Skeletal muscle tissue (tissue), 4 donors: ENCODE measurements around the gene ARMC5. TPM values are rescaled to one million over a fixed set of nuclear protein-coding genes. Genes with fewer than 3 reads are reported as not detected.

ENCODE experiments used
- H3K27ac ChIP-seq: one replicate; pipeline ENCODE4 v1.7.0; 2013; ENCODE audit warnings: mild to moderate bottlenecking, low read depth, low read length, inconsistent platforms
- H3K27me3 ChIP-seq, 3 donors: one replicate each; pipeline ENCODE4 v1.7.0; 2013; ENCODE audit warnings: low read length in 3 of 3; ENCODE audit not compliant: control insufficient read depth in 3 of 3, insufficient read depth in 3 of 3
- H3K36me3 ChIP-seq, 3 donors: one replicate each; pipeline ENCODE4 v1.7.0; 2013; ENCODE audit warnings: low read length in 3 of 3; ENCODE audit not compliant: control insufficient read depth in 3 of 3, insufficient read depth in 3 of 3
- H3K4me1 ChIP-seq, 3 donors: one replicate each; pipeline ENCODE4 v1.7.0; 2013; ENCODE audit warnings: low read length in 3 of 3, mild to moderate bottlenecking in 3 of 3; ENCODE audit not compliant: control insufficient read depth in 3 of 3, insufficient read depth in 3 of 3
- H3K4me3 ChIP-seq, 3 donors: one replicate each; pipeline ENCODE4 v1.7.0; 2013; ENCODE audit warnings: low read length in 3 of 3
- H3K9ac ChIP-seq, 3 donors: one replicate each; pipeline ENCODE4 v1.7.0; 2013; ENCODE audit warnings: low read length in 3 of 3, mild to moderate bottlenecking in 3 of 3, moderate library complexity in 2 of 3, low read depth in 1 of 3
- H3K9me3 ChIP-seq, 3 donors: one replicate each; pipeline ENCODE4 v1.7.0; 2013; ENCODE audit warnings: low read length in 3 of 3; ENCODE audit not compliant: control insufficient read depth in 3 of 3
- total RNA-seq: library from RNA; depleted of rRNA; stranded (reverse); fragments of >200 nt; gene quantifications from one replicate; pipeline ENCODE4 v1.2.3, GENCODE V29; 2014
- donor health status: Osteomylitis.

The ARMC5 gene
- total RNA-seq, 1 donor from 2014 or later, result 6.8 TPM

- Histone ChIP-seq H3K27ac (no peak overlapping the region), H3K9me3 (no peaks in the 10 kb centered on the region), H3K36me3 (peaks cover 0 to 11% (median 9%) of the 10 kb centered on the region in 3 donors), H3K9ac (no peak overlapping the region), H3K4me3 (no peak overlapping the region), H3K27me3 (peaks cover 16 to 29% (median 23%) of the 10 kb centered on the region in 3 donors), H3K4me1 (peaks cover 16 to 18% (median 17%) of the 10 kb centered on the region in 3 donors)
Observed at GRCh38 chr16:31474773-31475738, 15.8 kb downstream of the ARMC5 start.

DNA sequence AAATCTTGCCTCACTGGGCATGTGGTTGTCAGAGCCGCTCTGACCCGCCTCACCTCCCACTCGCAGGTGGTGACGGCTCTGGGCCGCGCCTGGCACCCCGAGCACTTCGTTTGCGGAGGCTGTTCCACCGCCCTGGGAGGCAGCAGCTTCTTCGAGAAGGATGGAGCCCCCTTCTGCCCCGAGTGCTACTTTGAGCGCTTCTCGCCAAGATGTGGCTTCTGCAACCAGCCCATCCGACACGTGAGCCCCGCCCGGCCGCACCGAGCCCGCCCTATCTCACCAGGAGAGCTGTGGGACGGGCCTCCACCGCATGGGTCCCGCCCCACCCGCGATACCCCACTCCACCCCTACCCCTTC, 16.6 kb downstream of the ARMC5 start:
- H3K27me3 ChIP-seq, result peaks cover 16 to 29% (median 23%) of the 10 kb centered on the region in 3 donors
- H3K4me3 ChIP-seq, result no peak overlapping the region
- peaks cover 17 to 21% (median 20%) of the 10 kb centered on the region in 3 donors for H3K4me1 ChIP-seq
- no peak overlapping the region for H3K9ac ChIP-seq
- no peaks in the 10 kb centered on the region for H3K9me3 ChIP-seq
- no peak overlapping the region for H3K27ac ChIP-seq
- H3K36me3 ChIP-seq, result peaks cover 0 to 11% (median 9%) of the 10 kb centered on the region in 3 donors

GRCh38 chr16:31476303-31477219, 17.3 kb downstream of the ARMC5 start:
- Histone ChIP-seq H3K4me1 (peaks cover 11 to 16% (median 15%) of the 10 kb centered on the region in 3 donors), H3K4me3 (peak overlapping the region in 2 of 3 donors; percentile 22 to 23), H3K27me3 (peaks cover 16 to 29% (median 23%) of the 10 kb centered on the region in 3 donors), H3K36me3 (peaks cover 0 to 11% (median 9%) of the 10 kb centered on the region in 3 donors), H3K9ac (no peak overlapping the region), H3K27ac (no peak overlapping the region), H3K9me3 (no peaks in the 10 kb centered on the region)

GRCh38 chr16:31477220-31478216, 18.2 kb downstream of the ARMC5 start:
- Histone ChIP-seq H3K36me3 (peaks cover 0 to 11% (median 9%) of the 10 kb centered on the region in 3 donors), H3K27me3 (peaks cover 19 to 29% (median 23%) of the 10 kb centered on the region in 3 donors), H3K9me3 (no peaks in the 10 kb centered on the region), H3K9ac (no peak overlapping the region), H3K4me3 (no peak overlapping the region), H3K27ac (no peak overlapping the region), H3K4me1 (peaks cover 7 to 11% (median 11%) of the 10 kb centered on the region in 3 donors)

DNA sequence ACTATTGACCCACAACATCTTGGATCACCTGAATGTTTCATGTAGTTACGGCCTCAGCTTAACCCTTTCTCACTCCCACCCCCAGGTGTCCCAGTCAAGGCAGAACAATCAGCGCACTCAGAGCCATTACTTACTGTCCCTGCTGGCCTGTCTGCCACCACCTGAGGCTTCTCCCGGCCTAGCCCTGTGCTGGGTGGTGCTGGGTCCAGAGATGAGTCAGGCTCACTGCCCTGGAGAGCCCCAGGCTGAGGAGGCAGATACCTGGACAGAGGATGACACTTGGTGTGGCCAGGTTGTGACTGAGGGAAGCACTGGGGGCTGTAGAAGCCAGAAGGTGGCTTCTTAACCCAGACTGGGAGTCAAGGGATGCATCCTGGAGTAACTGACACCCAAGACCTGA, 19.7 kb downstream of the ARMC5 start:
- no peak overlapping the region for H3K4me3 ChIP-seq
- H3K27me3 ChIP-seq, result peaks cover 15 to 23% (median 18%) of the 10 kb centered on the region in 3 donors
- H3K27ac ChIP-seq, result no peak overlapping the region
- H3K4me1 ChIP-seq, result peaks cover 2 to 6% (median 3%) of the 10 kb centered on the region in 3 donors
- H3K36me3 ChIP-seq, result peaks cover 0 to 8% (median 8%) of the 10 kb centered on the region in 3 donors
- no peak overlapping the region for H3K9ac ChIP-seq
- no peaks in the 10 kb centered on the region for H3K9me3 ChIP-seq

- Histone ChIP-seq H3K27ac (no peak overlapping the region), H3K9me3 (no peaks in the 10 kb centered on the region), H3K4me1 (peaks cover 2 to 6% (median 3%) of the 10 kb centered on the region in 3 donors), H3K27me3 (peaks cover 19 to 24% (median 19%) of the 10 kb centered on the region in 3 donors), H3K4me3 (no peak overlapping the region), H3K36me3 (peaks cover 0 to 8% (median under 1%) of the 10 kb centered on the region in 3 donors), H3K9ac (no peak overlapping the region)
Observed at GRCh38 chr16:31479751-31480150, 20.4 kb downstream of the ARMC5 start.

GRCh38 chr16:31480851-31481536, 21.7 kb downstream of the ARMC5 start:
- H3K4me1 ChIP-seq, result peaks cover 2 to 6% (median 3%) of the 10 kb centered on the region in 3 donors

GRCh38 chr16:31483081-31483480, 23.8 kb downstream of the ARMC5 start, which contains the start of gene SLC5A2:
SLC5A2 (plus strand) TSS chr16:31483123; CDS start chr16:31483137, 14 bp downstream.
- Histone ChIP-seq H3K9ac (no peak within 1 kb of the TSS), H3K9me3 (no peaks in the 10 kb centered on the region), H3K27ac (no peak within 1 kb of the TSS), H3K27me3 (peaks cover 35 to 47% (median 41%) of the 10 kb centered on the region in 3 donors), H3K4me1 (peaks cover 11 to 17% (median 13%) of the 10 kb centered on the region in 3 donors), H3K4me3 (no peak within 1 kb of the TSS), H3K36me3 (no peaks in the 10 kb centered on the region)

More at GRCh38 chr16:31480851-31481536, 21.7 kb downstream of the ARMC5 start:
- H3K9ac ChIP-seq, result no peak overlapping the region
- H3K9me3 ChIP-seq, result no peaks in the 10 kb centered on the region
- peaks cover 0 to 8% (median 0%) of the 10 kb centered on the region in 3 donors for H3K36me3 ChIP-seq
- peaks cover 24 to 32% (median 32%) of the 10 kb centered on the region in 3 donors for H3K27me3 ChIP-seq
- H3K27ac ChIP-seq, result no peak overlapping the region
- no peak overlapping the region for H3K4me3 ChIP-seq
